GM10266 (cell line): Measurements from ENCODE around the gene GLP1R.
"Not testable (repeated sequence)": the region's sequence is repeated elsewhere in the genome, so short reads cannot be mapped to it uniquely, and the experiment has no call there.

Source experiments
- DNase-seq: peaks from one replicate; pipeline ENCODE4 v3.0.0; 2012; ENCODE audit errors: extremely low spot score
- TF ChIP-seq, protein P1 (sequence below): IDR thresholded peaks from 2 replicates; pipeline ENCODE4 v1.5.1; 2012; ENCODE audit warnings: mild to moderate bottlenecking, low read depth; ENCODE audit not compliant: control insufficient read depth, insufficient read depth; ENCODE audit errors: missing control alignments

The GLP1R gene

DNA sequence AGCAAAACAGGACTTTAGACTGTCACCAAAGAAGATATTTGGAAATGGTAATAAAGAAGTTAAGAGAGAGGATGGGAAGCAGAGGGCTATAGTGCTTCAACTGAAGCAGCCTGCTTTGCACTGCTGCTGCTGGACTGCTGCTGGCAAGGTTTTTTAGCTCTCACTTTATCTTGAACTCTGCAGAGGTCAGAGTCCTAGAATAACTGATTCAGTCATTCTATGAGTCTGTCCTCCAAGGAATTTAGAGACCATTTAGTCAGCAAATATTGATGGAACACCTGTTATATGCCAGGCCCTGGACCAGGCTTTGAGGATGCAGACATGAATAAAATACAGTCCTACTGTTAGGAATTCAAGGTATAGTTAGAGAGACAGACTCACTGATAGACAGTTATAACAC is 75.5 kb downstream of the GLP1R start:
- DNase-seq = no peak
- TF ChIP-seq, protein P1, sequence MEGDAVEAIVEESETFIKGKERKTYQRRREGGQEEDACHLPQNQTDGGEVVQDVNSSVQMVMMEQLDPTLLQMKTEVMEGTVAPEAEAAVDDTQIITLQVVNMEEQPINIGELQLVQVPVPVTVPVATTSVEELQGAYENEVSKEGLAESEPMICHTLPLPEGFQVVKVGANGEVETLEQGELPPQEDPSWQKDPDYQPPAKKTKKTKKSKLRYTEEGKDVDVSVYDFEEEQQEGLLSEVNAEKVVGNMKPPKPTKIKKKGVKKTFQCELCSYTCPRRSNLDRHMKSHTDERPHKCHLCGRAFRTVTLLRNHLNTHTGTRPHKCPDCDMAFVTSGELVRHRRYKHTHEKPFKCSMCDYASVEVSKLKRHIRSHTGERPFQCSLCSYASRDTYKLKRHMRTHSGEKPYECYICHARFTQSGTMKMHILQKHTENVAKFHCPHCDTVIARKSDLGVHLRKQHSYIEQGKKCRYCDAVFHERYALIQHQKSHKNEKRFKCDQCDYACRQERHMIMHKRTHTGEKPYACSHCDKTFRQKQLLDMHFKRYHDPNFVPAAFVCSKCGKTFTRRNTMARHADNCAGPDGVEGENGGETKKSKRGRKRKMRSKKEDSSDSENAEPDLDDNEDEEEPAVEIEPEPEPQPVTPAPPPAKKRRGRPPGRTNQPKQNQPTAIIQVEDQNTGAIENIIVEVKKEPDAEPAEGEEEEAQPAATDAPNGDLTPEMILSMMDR = no peak

- no peak for DNase-seq
Measured at GRCh38 chr6:39128106-39128505, 79.5 kb downstream of the GLP1R start.

GRCh38 chr6:39128832-39129231 is 80.3 kb downstream of the GLP1R start:
- no peak for DNase-seq
- TF ChIP-seq, protein P1 = no peak

More at GRCh38 chr6:39128106-39128505, 79.5 kb downstream of the GLP1R start:
- TF ChIP-seq, protein P1 = no peak

DNA sequence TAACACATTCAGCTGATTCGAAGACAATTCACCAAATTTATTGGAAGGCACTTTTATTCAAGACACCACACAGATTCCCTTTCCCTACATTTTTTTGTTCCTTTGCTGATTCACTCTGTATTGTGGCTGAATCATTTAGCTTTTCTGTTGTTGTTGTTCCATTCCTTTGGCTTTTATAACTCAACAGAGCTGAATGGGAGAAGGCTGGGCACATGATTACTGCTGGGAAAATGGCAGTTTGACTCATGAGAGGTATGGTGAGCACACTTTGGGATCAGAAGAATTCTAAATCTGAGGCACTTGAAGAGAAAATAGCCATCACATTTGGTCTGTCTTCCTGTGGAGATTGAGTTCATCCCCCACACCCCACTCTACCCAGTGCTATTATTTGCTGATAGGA is 82.1 kb downstream of the GLP1R start:
- TF ChIP-seq, protein P1 = no peak
- no peak for DNase-seq

DNA sequence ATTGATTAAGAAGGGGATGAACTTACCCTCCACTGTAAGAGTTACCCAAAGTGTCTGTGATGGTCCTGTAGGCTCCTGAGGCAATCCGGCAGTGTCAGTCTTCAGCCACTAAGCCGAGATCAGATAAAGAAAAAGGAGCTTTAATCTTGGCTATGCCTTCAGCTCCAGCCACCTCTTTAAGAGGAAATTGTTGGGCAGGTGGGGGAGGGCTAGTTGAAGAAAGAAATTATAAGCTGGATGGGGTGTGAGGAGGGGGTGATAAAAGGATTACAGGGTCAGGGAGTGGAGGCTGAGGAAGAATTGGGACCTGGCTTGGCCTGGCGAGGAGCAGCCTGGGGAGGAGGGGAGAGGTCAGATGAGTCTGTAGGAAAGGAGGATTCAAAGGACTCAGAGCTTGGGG is 86.2 kb downstream of the GLP1R start:
- not testable (repeated sequence) for DNase-seq

DNA sequence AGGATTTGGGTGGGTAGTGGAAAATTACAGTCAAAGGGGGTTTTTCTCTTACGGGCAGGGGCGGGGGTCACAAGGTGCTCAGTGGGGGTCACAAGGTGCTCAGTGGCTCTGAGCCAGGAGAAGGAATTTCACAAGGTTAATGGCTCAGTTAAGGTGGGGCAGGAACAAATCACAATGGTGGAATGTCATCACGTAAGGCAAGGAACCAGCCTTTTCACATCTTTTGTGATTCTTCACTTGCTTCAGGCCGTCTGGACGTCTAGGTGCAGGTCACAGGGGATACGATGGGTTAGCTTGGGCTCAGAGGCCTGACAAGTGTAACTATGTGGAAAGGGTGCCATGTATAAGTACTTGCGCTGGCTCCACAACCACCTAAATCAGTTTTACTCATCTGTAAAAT is 87.6 kb downstream of the GLP1R start:
- not testable (repeated sequence) for DNase-seq

GRCh38 chr6:39137245-39137644 is 88.7 kb downstream of the GLP1R start:
- no peak for DNase-seq
- TF ChIP-seq, protein P1 = no peak
